Measurements from ENCODE around the gene GAS7.
"Not testable (repeated sequence)": the region's sequence is repeated elsewhere in the genome, so short reads cannot be mapped to it uniquely, and the experiment has no call there.

The GAS7 gene

DNA sequence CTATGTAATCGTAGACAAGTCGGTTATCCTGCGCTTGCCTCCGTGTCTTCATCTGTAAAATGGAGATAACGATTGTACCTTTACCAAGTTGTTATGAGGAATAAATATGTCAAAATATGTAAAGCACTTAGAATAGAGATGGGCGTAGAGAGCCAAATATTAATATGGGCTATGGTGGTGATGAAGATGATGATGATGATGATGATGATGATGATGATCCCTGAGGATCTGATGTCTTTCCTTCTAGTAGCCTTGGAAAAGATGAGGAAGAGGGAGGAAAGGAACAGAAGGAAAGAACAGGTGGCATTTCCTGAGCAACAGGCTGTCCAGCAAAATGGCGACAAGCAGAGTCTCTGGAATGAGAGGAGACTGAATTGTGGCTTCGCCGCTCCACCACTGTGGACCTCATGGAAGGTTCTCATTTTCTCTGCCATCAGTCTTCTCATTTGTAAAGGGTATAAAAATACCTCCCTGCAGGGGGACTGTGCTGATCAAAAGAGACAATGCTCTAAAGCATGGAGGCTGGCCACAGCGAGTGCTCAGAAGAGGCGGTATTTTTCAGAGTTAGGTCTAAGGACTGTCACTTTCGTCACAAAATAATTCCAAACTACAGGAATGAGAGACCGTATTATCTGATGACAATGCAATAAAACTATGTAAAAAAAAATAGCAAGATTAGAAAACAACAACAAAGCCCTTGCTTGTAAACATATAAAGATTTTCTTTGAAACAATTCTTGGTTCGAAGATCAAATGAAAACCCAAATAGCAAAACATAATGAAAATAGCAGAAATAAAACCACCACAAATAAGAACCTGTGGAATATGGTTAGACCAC lies 276.2 kb downstream of the GAS7 start:
- no peak for DNase-seq (ENCODE audit: low read depth in 3 of 3, low spot score in 1 of 3)

DNA sequence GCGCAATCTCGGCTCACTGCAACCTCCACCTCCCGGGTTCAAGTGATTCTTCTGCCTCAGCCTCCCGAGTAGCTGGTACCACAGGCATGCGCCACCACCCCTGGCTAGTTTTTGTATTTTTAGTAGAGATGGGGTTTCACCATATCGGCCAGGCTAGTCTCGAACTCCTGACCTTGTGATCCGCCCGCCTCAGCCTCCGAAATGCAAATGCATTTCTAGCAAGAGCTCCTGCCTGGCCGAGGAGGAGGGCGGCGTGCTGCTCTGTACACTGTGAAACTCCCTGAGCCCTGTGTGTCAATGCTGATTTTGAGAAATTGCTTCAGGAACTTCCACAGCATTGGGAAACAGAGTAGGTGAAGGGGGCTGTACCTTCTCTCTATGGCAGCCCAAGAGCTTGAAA lies 277.2 kb downstream of the GAS7 start:
- not testable (repeated sequence) for DNase-seq (ENCODE audit: low read depth in 3 of 3, low spot score in 1 of 3)

DNA sequence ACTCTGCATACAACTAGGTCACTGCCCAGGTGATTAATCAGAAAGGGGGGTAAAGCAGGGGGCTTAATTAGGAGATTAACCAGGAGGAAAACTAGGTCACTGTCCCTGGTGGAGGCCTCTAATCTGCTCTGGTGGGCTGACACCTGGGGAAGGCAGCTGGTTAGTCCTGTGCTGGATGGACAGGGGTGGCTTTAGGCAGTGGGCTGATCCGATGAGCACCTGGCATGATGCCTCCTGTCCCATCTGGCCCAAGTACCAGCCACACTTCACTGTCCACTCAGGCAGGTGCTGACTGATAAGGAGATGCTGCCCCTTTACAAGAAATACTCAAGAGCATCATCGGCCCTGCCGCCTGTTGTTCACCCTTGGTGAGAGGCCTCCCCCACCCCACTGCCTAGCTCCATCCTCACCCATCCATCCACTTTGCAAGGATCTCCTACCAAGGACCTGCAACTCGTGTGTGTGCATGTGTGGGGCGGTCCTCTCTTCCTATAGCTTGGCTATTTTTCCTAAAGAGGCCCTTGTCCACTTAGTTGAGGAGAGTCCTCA lies 279.5 kb downstream of the GAS7 start:
- no peak for DNase-seq (ENCODE audit: low read depth in 3 of 3, low spot score in 1 of 3)

DNA sequence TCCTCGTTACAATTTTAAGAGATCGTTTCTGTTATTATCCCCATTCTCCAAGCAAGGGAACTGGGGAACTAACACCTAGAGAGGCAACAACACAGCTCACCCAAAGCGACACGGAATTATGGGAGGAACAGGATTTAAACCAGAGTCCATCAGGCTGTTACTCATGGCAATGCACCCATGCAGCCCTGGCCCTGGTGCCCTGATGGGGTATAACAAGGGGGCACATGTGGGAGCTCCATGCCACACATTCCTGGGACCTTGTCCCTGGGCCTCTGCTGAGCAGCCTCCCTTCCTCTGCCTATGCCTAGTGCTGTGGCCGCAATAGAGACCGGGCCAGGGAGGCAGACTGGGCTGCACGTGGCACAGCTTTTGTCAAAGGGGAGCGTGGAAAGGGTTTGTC lies 280.1 kb downstream of the GAS7 start:
- no peak for DNase-seq (ENCODE audit: low read depth in 3 of 3, low spot score in 1 of 3)

DNA sequence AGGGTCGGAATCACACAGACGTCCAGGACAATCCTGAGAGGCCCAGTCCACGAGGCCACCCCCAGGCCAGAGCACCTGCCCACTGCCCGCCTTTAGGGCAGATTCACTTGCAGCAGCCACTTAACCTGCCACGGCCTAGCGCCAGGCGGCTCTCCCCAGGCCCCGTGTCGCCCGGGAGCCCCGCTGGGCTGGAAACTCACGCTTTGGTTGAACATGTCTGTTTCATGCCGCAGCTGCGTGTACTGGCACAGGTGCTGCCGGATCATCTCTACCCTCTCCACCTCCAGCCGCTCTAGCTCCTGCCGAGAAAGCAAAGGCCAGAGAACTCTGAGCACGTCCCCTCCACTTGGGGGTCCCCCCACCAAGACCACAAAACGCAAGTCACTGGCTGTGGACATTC lies 280.6 kb downstream of the GAS7 start:
- no peak for DNase-seq (ENCODE audit: low read depth in 3 of 3, low spot score in 1 of 3)

DNA sequence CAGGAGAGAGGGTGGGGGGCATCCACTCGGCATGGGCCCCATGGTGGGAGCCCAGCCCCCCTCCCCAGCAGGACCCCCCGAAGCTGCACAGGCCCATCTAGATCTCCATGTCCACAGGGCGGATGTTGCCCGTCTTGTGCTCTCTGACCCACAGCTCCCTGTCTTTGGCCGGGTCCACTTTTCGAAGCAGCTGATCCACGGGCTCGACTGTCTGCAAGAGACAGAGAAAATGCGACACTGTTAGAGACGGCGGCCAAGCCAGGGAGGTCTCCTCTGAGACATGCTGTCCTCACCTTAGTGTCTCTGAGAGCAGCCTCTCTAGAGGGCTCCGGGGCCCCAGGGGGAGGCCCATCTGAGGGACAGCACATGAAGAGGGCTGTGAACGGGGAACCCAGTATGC lies 281.3 kb downstream of the GAS7 start:
- no peak for DNase-seq (ENCODE audit: low read depth in 3 of 3, low spot score in 1 of 3)

DNA sequence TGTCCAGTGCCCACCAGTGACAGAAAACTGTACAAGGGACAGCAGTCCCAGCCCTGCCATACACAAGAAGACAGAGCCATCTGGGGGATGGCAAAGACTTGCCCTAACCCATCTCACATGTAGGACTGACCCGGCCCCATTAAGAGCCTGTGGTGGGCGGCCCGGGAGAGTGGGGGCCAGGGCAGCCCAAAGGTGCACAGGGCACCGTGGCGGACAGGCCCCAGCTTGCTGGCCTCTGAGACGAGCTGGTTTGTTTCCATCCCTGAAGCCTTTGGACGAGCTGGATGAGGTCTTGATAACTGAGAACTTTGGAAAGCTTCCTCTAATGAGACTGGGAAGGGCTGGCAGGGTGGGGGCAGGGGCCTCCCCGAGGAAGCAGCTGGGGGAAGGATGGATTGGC lies 282.3 kb downstream of the GAS7 start:
- no peak for DNase-seq (ENCODE audit: low read depth in 3 of 3, low spot score in 1 of 3)

DNA sequence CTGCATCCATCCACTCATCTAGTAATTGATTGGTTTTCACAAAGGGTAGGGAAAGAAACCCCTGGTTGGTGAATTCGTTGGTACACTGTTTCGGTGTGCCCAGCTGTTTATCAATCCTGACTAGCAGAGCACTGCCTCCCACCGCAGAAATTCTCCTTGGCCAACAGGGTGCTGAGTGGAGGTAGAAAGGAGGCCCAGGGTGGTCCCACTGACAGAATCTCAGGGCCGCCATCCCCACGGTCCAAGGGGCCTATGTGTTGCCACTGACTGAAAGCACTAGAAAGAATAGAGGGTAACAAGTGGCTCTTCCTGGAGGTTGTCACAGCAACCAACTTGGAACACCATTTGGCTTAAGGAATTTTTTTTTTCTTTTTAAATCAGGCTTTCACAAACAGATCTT lies 284.9 kb downstream of the GAS7 start:
- DNase-seq (ENCODE audit: low read depth in 3 of 3, low spot score in 1 of 3): no peak

DNA sequence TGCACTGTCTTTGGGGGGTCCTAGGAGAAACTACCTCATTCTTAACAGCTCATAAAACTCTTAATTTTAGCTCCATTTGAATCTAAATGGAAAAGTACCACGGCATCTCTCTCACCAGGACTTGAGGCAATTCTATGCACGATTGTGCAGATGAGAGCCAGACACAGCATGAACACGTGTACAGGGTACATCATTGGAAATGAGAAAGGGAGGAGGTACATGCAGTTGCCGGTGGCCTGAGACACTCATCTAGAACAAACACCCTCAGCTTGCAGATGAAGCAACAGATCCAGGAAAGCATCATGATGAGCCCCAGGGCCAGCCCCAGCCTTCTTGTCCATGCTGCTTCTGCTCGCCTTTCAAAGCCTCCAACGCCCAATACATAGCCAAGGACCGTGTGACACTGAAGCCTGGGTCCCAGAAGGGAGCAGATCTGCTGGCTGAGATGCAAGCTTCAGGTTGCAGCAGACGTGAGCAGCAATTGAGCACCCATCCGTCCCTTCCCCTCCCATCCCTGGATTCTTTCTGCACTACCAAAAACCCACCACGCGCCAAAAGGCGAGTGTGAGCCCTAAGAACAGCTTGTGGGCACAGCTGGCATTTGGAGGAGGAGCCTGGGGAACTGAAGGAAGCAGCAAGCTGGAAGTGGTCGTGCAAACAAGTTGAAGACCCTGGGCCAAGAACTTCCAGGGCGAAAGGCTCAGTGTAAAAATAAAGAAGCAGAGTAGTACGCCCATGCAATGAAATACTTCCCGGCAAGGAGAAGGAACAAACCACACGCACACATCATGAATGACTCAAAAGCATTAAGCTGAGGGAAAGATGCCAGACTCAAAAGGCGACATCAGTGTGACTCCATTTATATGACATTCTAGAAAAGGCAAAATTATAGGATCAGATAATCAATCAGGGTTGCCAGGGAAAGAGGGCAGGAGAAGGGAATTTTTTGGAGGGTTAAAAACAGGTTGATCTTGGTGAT lies 286.0 kb downstream of the GAS7 start:
- DNase-seq (ENCODE audit: low read depth in 3 of 3, low spot score in 1 of 3): no peak

DNA sequence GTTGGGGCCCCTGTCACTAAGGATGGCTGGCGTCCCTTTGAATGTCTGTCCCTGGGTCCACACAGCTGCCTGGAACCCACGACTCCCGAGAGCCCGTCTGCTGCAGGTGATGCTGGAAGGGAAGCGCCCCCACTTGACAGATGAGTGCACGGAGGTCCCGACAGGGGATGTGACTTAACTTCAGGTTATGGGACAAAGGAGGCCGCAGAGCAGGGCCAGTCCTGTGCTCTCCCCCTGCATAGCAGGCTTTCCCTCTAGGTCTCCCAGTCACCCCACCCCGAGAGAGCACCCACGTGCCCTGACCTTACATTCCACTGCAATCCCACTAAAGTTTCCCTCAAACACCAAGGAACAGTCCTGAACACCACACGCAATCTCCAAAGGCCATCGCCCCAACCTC lies 287.3 kb downstream of the GAS7 start:
- no peak for DNase-seq (ENCODE audit: low read depth in 3 of 3, low spot score in 1 of 3)

DNA sequence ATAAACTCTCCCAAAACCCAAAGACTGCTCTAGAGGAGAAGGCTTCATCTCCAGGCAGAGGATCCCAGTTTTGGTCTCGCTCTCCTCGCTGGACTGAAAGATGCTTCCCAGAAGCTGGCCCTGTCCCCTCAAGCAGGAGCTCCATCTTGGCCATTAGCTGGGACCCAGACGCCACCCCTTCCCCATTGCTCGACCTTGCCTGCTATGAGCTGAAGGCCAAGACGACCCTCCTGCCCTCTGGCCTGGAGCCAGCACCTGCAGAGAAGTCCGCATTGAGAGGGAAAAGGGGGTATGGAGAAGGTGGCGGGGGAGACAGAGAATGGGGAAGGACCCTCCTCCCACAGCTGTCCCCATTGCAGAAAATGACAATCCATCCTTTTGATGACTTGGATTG lies 289.8 kb downstream of the GAS7 start:
- no peak for DNase-seq (ENCODE audit: low read depth in 3 of 3, low spot score in 1 of 3)

DNA sequence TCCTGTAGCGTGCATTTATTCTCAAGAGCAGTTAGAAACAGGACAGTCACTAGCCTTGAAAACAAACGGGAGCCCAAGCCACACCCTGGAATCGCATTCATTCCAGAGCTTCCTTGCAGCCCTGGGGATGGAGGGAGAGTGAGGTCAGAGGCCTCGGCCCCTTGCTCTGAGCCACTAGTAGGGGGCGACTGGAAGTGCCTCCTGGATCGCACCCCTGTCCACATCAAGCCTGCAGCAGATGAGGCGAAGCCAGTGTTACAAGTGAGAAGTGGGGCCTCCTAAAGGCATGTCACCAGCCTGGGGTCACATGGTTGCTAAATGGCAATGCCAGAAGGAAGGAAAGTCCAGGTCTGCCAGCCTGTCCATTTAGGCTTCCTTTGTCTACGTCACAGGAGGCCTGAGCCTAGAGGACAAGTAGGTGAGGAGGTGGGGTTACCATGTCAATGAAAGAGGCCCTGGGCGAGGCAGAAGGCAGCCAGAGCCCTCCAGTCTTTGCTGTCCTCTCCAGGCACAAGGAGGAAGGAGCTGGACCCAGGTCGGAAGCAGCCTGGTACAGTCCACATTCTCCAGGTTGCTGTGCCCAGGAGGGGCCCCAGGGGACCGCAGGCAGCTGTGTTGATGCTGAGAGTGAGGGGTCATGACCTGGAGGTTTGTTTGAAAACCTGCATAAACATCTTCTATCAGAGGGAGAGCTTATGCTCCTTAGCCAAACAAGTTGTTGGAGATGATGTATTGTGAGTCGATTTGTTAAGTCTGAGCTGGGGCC lies 290.3 kb downstream of the GAS7 start:
- DNase-seq (ENCODE audit: low read depth in 3 of 3, low spot score in 1 of 3): no peak

DNA sequence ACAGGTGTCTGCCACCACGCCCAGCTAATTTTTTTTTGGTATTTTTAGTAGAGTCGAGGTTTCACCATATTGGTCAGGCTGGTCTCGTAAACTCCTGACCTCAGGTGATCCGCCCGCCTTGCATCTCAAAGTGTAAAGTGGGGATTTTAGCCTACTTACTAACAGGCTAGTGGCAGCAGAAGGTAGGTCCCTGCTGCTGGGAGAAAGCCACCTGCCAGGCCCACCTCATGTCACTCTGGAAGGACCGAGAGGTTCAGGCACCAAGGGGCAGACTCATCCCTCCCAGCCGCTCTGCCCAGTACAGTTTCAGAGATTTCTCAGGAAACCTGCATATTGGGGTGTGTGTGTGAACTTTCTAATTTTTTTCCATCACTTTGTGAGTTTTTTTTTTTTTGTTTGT lies 291.3 kb downstream of the GAS7 start:
- no peak for DNase-seq (ENCODE audit: low read depth in 3 of 3, low spot score in 1 of 3)

DNA sequence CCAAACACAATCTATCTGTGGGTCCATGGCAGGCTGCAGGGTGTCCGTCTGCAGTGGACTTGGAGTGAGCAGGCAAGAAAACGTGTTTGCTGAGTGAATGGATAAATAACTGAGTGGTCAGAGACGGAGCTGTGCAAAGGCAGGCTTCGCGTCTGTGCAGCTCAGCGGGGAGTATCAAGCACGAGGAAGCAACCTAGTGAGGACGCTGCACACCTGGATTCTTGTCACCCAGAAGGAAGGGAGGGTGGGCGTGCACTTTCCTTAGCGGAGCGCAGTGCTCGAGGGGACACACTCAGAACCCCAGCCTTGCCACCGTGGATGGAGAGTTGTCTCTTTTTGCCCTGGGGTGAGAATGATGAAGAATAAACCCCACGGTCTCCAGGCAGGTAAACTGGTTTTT lies 291.8 kb downstream of the GAS7 start:
- no peak for DNase-seq (ENCODE audit: low read depth in 3 of 3, low spot score in 1 of 3)

DNA sequence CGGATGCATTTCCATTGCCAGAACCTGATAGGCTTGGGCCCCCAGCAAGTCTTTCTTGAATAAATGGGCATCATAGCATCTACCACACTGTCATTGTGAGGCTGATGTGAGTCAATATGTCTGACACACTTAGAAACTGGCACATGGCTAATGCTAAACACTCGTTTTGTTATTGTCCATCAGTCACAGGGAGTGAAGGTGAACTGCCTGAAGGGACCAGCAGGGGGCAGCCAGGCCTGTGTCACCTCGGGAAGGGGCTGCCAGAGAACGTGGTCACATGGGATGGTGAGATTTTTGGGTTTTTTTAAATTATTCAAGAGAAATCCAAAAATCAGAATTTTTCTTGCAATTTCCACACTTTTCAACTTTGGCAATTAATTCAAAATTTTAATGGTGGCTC lies 292.5 kb downstream of the GAS7 start:
- DNase-seq (ENCODE audit: low read depth in 3 of 3, low spot score in 1 of 3): no peak

DNA sequence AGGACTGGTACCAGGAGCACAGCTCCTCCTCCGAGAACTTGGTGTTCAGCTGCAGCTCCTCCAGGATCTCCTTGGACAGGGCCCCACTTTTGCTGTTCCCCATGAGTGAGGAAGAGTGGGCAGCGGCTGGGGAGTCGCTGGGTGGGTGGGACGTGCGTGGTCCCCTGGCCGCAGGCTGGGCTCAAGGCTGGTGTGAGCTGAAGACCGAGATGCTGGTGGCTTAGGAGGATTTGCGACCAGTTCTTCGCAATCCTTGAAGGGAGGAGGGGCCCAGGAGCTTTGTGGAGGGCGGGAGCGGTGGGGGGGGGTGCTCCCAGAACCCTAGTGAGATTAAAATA lies 293.4 kb downstream of the GAS7 start, which contains the start of gene RCVRN:
Gene RCVRN, minus strand, starts transcription at position 194 of the 338 bp plus-strand sequence. Its CDS starts 91 bp downstream, at position 103.
- DNase-seq (ENCODE audit: low read depth in 3 of 3, low spot score in 1 of 3): no peak

DNA sequence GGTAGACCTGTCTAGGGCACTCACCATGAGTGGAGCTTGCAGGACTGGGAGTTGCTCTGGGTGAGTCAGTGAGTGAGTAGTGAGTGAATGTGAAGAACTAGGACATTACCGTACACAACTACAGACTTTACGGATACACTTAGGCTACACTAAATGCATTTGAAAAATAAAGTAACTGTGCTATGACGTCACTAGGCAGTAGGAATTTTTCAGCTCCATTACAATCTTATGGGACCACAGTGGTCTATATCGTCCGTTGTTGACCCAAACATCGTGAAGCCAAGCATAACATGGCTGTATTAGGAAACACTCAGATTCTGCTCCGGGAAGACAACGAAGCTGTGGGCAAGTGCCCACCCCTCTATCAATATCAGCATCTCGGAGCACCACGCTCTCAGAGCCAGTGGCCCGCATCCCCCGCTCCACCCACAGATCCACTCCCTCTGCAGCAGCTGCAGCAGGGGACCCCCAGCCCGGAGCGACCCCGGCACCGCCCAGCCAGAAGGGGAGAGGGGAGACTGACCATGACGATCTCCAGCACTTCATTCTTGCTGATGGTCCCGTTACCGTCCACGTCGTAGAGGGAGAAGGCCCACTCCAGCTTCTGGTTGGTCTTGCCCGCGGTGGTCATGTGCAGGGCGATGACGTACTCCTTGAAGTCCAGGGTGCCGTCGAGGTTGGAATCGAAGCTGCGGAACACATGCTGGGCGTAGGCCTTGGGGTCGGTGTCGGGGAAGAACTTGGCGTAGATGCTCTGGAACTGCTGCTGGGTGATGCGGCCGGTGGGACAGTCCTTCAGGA lies 293.9 kb downstream of the GAS7 start:
- DNase-seq (ENCODE audit: low read depth in 3 of 3, low spot score in 1 of 3): no peak

DNA sequence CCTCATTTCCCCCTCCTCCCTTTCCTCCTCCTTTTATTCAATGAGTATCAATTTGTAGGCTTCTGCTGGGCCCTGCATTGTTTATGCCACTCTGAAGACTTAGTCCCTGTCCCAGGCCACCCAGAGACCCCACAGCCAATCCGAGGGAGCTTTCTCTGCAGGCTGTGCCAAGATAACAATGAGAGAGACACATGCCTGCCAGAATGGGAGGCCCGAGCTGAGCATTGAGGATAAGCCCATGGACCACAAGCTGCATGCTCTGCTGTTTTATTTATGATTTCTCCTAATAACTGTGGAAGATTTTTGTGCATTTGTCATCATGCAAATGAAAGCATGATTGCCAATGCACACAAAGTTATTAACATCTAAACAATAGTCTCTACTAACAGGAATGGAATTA lies 296.3 kb downstream of the GAS7 start:
- DNase-seq (ENCODE audit: low read depth in 3 of 3, low spot score in 1 of 3): no peak

DNA sequence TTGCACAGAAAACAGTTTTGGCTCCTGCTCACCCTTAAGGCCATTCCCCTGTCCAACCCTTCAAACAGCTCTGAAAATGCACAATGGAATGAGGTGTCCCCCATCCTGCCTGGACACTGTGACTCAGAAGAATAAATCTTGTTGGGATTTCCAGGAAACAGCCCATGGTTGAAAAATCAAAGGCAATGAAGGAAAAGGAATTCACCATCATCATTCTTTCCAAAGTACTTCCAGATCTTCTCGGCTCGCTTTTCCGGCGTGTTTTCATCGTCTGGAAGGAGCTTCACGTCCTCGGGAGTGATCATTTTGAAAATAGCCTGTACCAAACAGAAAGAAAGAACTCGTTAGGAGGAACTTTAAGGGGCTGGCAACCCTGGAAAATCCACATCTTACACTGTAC lies 297.6 kb downstream of the GAS7 start:
- no peak for DNase-seq (ENCODE audit: low read depth in 3 of 3, low spot score in 1 of 3)

DNA sequence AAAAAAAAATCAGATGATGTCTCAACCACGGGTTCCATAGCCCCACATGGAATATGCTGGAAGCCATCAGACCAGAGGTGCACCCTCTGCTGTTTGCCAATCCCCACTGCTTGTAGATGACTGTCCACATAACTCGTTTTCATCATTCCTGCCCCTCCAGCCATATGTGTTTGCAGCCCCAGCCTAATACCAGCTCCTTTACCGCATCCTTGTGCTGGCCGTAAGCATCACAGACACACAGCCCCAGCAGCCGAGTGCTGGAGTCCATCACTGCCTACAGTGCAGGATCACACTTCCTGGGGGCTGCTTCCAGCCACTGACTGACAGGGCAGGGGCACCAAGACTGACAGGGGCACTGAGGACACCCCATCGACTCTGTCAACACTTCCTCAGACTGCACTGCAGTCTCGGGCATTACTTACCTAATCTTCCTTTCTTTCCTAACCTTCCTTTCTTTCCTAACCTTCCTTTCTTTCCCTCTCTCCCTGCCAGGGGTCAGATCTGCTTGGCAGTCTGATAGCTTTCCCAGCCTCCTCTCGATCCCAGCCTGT lies 298.3 kb downstream of the GAS7 start:
- DNase-seq (ENCODE audit: low read depth in 3 of 3, low spot score in 1 of 3): no peak
